Measurements from ENCODE around the gene TRAPPC4.

The TRAPPC4 gene

GRCh38 chr11:119061256-119061655, 42.7 kb downstream of the TRAPPC4 start:
- no peak overlapping the region for H3K4me3 ChIP-seq (ENCODE audit: low read depth, low read length)
- DNase-seq: no peak
- no peaks in the 10 kb centered on the region for H3K27me3 ChIP-seq (replicated peaks)
- no peak overlapping the region for H3K27ac ChIP-seq
- TF ChIP-seq, protein P1, sequence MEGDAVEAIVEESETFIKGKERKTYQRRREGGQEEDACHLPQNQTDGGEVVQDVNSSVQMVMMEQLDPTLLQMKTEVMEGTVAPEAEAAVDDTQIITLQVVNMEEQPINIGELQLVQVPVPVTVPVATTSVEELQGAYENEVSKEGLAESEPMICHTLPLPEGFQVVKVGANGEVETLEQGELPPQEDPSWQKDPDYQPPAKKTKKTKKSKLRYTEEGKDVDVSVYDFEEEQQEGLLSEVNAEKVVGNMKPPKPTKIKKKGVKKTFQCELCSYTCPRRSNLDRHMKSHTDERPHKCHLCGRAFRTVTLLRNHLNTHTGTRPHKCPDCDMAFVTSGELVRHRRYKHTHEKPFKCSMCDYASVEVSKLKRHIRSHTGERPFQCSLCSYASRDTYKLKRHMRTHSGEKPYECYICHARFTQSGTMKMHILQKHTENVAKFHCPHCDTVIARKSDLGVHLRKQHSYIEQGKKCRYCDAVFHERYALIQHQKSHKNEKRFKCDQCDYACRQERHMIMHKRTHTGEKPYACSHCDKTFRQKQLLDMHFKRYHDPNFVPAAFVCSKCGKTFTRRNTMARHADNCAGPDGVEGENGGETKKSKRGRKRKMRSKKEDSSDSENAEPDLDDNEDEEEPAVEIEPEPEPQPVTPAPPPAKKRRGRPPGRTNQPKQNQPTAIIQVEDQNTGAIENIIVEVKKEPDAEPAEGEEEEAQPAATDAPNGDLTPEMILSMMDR (IDR thresholded peaks at IDR 0.05; ENCODE audit: low read depth, low read length, missing control alignments): no peak
- in situ Hi-C loops (cut with HindIII; ENCODE audit: low pct_ligation_motif_present, low sequenced_read_pairs): no loop called here
- no peaks in the 10 kb centered on the region for H3K36me3 ChIP-seq (replicated peaks)

DNA sequence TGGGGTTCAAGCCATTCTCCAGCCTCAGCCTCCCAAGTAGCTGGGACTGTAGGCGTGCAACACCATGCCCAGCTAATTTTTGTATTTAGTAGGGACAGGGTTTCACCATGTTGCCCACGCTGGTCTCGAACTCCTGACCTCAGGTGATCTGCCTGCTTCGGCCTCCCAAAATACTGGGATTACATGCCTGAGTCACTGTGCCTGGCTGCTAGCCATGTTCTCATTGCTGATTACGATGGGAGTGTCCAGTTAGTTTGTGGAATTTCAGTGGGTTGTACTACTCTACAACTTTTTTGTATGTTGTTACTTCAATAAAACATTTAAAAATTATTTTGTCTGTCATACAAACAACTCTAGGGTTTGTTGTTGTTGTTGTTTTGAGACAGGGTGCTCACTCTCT, 44.2 kb downstream of the TRAPPC4 start:
- in situ Hi-C loops (cut with HindIII; ENCODE audit: low pct_ligation_motif_present, low sequenced_read_pairs): no loop called here
- H3K27me3 ChIP-seq (replicated peaks): no peaks in the 10 kb centered on the region
- H3K27ac ChIP-seq: no peak overlapping the region
- TF ChIP-seq, protein P1 (IDR thresholded peaks at IDR 0.05; ENCODE audit: low read depth, low read length, missing control alignments): no peak
- H3K4me3 ChIP-seq (ENCODE audit: low read depth, low read length): no peak overlapping the region
- peak; percentile 51 for DNase-seq
- H3K36me3 ChIP-seq (replicated peaks): no peaks in the 10 kb centered on the region

DNA sequence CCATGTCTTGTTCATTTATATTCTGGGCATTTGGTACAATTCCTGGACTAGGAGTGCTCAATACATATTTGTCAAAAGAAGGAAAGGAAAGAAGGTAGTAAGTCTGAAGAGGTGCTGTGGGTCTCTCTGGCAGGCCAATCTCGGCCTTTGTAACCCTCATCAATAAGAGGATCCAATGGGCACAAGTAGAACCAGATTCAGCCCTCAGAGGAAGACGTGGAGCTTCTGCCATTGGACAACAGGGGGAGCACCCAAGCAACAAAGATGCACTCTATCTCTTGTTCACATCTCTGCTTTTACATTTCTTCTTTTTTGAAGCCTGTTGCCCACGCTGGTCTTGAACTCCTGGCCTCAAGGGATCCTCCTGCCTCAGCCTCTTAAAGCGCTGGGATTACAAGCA, 46.8 kb downstream of the TRAPPC4 start:
- TF ChIP-seq, protein P1 (IDR thresholded peaks at IDR 0.05; ENCODE audit: low read depth, low read length, missing control alignments): peak; percentile 78
- H3K36me3 ChIP-seq (replicated peaks): peaks cover 3% of the 10 kb centered on the region
- DNase-seq: peak; percentile 31
- no peak overlapping the region for H3K4me3 ChIP-seq (ENCODE audit: low read depth, low read length)
- no peak overlapping the region for H3K27ac ChIP-seq
- in situ Hi-C loops (cut with HindIII; ENCODE audit: low pct_ligation_motif_present, low sequenced_read_pairs): no loop called here
- no peaks in the 10 kb centered on the region for H3K27me3 ChIP-seq (replicated peaks)

GRCh38 chr11:119067371-119068222, 49.0 kb downstream of the TRAPPC4 start, which contains the start of gene VPS11:
TSS of gene VPS11 (plus strand) at chr11:119067818. CDS start at chr11:119067824, 6 bp downstream.
- Histone ChIP-seq H3K27ac (peak within 1 kb of the TSS; percentile 63), H3K27me3 (replicated peaks) (no peaks in the 10 kb centered on the region), H3K4me3 (ENCODE audit: low read depth, low read length) (peak within 1 kb of the TSS; percentile 96), H3K36me3 (replicated peaks) (peaks cover 18% of the 10 kb centered on the region)
- DNase-seq: peak; percentile 95
- TF ChIP-seq, protein P1 (IDR thresholded peaks at IDR 0.05; ENCODE audit: low read depth, low read length, missing control alignments): no peak
- in situ Hi-C loops (cut with HindIII; ENCODE audit: low pct_ligation_motif_present, low sequenced_read_pairs): no loop called here
